GM18870 (cell line): ENCODE measurements around the gene FDPS.

Experiments
- ATAC-seq: cut with Tn5 transposase; IDR thresholded peaks from one replicate; pipeline ENCODE4 v1.9.1; 2021; ENCODE audit warnings: moderate library complexity; ENCODE audit not compliant: unreplicated experiment

The FDPS gene

DNA sequence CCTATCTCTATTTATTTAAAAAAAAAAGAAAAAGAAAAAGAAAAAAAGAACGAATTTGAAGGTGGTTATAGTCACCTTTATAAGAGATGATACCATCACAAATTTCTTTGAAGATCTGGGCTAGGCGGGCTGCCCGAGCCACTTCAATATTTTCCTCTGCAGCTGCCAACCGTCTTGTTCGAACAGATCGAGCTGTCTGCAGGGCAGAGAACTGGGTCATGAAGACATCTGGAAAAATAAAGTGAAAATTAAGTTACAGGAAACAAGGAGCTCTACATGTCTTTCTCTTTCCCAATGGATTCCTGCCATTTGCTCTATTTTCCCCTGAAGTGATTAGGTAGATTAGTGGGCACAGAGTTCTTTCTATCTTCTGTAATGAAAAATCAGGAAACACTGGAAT is 44.0 kb downstream of the FDPS start:
- no peak for ATAC-seq

DNA sequence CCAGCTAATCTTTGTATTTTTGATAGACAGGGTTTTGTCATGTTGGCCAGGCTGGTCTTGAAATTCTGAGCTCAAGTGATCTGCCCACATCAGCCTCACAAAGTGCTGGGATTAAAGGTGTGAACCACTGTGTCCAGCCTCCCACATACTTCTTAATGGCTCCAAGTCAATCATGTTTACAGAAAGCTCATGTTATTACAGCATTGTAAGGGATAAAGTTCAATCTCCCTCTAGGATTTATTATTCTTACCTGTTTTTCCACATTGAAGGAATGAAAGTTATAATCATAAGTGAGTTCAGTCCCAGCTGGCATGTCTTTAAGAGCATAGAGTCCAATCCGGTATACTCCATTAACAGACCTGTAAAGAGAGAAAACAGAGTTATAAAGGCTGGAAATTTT is 51.4 kb downstream of the FDPS start:
- no peak for ATAC-seq
